Central memory CD8-positive, alpha-beta T cell (primary cell): Measurements from ENCODE around the gene DOCK2.
A peak's percentile ranks its signal among the peaks of the same experiment; 100 is the strongest.

Source experiments
- ATAC-seq: fragments of 150-1000 bp; cut with Tn5 transposase; replicated peaks from 2 replicates; pipeline ENCODE4 v1.10.0; 2022; ENCODE audit warnings: mild to moderate bottlenecking, moderate FRiP score, moderate number of reproducible peaks; ENCODE audit not compliant: poor library complexity, severe bottlenecking; ENCODE audit errors: extremely low read depth
- DNase-seq, 2 donors: peaks; one replicate each; pipeline ENCODE4 v3.0.0; 2021; ENCODE audit warnings: low spot score in 2 of 2
- H3K27ac Mint-ChIP-seq: one replicate; pipeline ENCODE4 v1.8.0; 2022; ENCODE audit warnings: low read depth, mild to moderate bottlenecking, moderate library complexity, mixed read lengths
- H3K27me3 Mint-ChIP-seq: one replicate; pipeline ENCODE4 v1.8.0; 2022; ENCODE audit warnings: mixed read lengths
- H3K36me3 Mint-ChIP-seq: one replicate; pipeline ENCODE4 v1.8.0; 2022; ENCODE audit warnings: mild to moderate bottlenecking, moderate library complexity, mixed read lengths; ENCODE audit not compliant: insufficient read depth
- H3K4me1 Mint-ChIP-seq: one replicate; pipeline ENCODE4 v1.8.0; 2022; ENCODE audit warnings: mixed read lengths
- H3K4me3 Mint-ChIP-seq: one replicate; pipeline ENCODE4 v1.8.0; 2022; ENCODE audit warnings: mild to moderate bottlenecking, moderate library complexity, mixed read lengths
- H3K9me3 Mint-ChIP-seq: one replicate; pipeline ENCODE4 v1.8.0; 2022; ENCODE audit warnings: mixed read lengths

Gene DOCK2

GRCh38 chr5:170000155-170000554, 363.1 kb downstream of the DOCK2 start:
- Mint-ChIP-seq H3K27me3 (no peaks in the 10 kb centered on the region), H3K36me3 (peaks cover 44% of the 10 kb centered on the region), H3K9me3 (no peaks in the 10 kb centered on the region), H3K4me3 (no peak overlapping the region), H3K27ac (no peak overlapping the region), H3K4me1 (no peaks in the 10 kb centered on the region)
- ATAC-seq (no peak), DNase-seq (no peak)

DNA sequence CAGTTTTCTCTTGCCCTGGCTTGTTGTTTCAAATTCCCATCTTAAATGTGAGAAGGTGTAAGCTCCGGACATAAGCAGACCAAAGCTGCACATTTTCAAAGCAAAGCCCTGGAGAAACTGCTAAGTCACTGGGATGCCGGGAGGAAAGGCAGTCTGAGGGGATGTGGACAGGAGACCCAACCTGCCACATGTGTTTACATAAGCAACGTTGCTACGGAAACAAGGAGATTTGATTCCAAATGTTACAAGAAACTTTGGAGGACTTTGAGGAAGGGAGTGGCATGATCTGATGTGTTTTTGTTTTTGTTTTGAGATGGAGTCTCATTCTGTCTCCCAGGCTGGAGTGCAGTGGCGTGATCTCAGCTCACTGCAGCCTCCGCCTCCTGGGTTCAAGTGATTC, 368.9 kb downstream of the DOCK2 start:
- H3K27me3 Mint-ChIP-seq = no peaks in the 10 kb centered on the region
- peaks cover 5% of the 10 kb centered on the region for H3K4me1 Mint-ChIP-seq
- H3K36me3 Mint-ChIP-seq = peaks cover 43% of the 10 kb centered on the region
- no peaks in the 10 kb centered on the region for H3K9me3 Mint-ChIP-seq
- no peak for ATAC-seq
- DNase-seq = no peak
- H3K27ac Mint-ChIP-seq = no peak overlapping the region
- no peak overlapping the region for H3K4me3 Mint-ChIP-seq

GRCh38 chr5:170008376-170008775, 371.3 kb downstream of the DOCK2 start:
- Mint-ChIP-seq H3K27ac (no peak overlapping the region), H3K36me3 (peaks cover 39% of the 10 kb centered on the region), H3K27me3 (no peaks in the 10 kb centered on the region), H3K9me3 (no peaks in the 10 kb centered on the region), H3K4me1 (peaks cover 5% of the 10 kb centered on the region), H3K4me3 (no peak overlapping the region)
- ATAC-seq (no peak), DNase-seq (no peak)

GRCh38 chr5:170010595-170010994, 373.5 kb downstream of the DOCK2 start:
- ATAC-seq (no peak), DNase-seq (no peak)
- peaks cover 5% of the 10 kb centered on the region for H3K4me1 Mint-ChIP-seq
- no peak overlapping the region for H3K27ac Mint-ChIP-seq
- peaks cover 35% of the 10 kb centered on the region for H3K36me3 Mint-ChIP-seq
- H3K4me3 Mint-ChIP-seq = no peak overlapping the region
- no peaks in the 10 kb centered on the region for H3K27me3 Mint-ChIP-seq
- no peaks in the 10 kb centered on the region for H3K9me3 Mint-ChIP-seq

DNA sequence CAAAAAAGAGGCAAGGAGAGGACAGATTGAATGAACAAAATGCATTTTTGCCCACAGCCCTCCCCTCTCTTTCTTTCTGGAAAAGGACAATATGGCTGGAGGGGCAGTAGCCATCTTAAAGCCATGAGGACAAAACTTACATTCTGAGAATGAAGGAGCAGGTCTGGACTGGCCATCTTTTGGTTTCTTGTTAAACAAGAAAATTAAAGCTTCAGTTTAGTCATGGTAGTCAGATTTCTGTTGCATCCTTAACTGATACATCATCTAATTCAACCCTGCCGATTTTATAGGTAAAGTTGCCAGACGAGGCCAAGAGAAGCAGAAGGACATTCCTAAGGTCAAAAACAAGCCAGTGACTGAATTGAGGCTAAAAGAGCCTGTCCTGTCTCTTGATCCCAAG, 374.7 kb downstream of the DOCK2 start:
- Mint-ChIP-seq H3K4me1 (peaks cover 5% of the 10 kb centered on the region), H3K27me3 (no peaks in the 10 kb centered on the region), H3K4me3 (no peak overlapping the region), H3K9me3 (no peaks in the 10 kb centered on the region), H3K27ac (no peak overlapping the region), H3K36me3 (peaks cover 39% of the 10 kb centered on the region)
- DNase-seq = no peak
- ATAC-seq = no peak

GRCh38 chr5:170012622-170013021, 375.5 kb downstream of the DOCK2 start:
- no peaks in the 10 kb centered on the region for H3K27me3 Mint-ChIP-seq
- peaks cover 37% of the 10 kb centered on the region for H3K36me3 Mint-ChIP-seq
- no peak for ATAC-seq
- no peaks in the 10 kb centered on the region for H3K9me3 Mint-ChIP-seq
- H3K4me1 Mint-ChIP-seq = peaks cover 5% of the 10 kb centered on the region
- H3K27ac Mint-ChIP-seq = no peak overlapping the region
- H3K4me3 Mint-ChIP-seq = no peak overlapping the region
- DNase-seq = no peak

DNA sequence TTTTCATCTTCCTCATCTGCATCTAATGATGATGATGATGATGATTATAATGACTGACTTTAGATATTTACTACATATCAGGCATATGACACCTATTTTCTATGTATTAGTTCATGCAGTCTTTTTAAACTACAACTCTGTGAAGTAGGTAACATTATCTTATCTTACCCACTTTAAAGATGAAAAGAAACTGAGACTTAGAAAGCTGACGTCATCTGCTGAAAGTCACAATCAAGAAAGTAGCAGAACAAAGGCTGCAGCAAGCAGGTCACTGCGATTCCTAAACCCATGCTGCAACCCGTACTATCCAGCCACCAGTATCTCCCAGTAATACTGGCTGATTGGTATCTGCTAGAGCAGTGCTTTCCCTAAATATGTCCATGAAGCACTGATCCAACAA, 383.3 kb downstream of the DOCK2 start:
- no peaks in the 10 kb centered on the region for H3K27me3 Mint-ChIP-seq
- H3K4me1 Mint-ChIP-seq = peaks cover 9% of the 10 kb centered on the region
- DNase-seq (no peak), ATAC-seq (no peak)
- H3K9me3 Mint-ChIP-seq = no peaks in the 10 kb centered on the region
- peaks cover 46% of the 10 kb centered on the region for H3K36me3 Mint-ChIP-seq
- H3K27ac Mint-ChIP-seq = no peak overlapping the region
- no peak overlapping the region for H3K4me3 Mint-ChIP-seq

DNA sequence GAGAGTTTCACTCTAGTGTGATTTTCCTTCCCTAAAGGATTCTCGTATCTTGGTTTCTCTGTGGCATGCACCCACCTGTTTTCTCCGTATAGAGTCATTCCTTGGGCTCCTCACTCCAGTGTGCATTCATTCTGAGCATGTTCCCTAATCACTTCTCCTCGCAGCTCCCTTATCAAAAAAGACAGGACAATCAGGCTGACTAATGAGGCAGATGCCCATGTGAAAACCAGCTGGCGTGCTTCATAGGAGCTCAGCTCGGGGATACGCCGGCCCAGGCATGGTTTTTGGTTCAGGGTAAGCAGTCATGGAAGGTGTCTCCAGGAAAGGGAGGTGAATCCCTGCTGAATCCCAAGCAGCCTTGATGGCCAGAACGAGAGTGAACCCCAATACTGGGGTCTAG, 384.4 kb downstream of the DOCK2 start:
- DNase-seq = no peak
- ATAC-seq = no peak
- H3K4me3 Mint-ChIP-seq = no peak overlapping the region
- H3K36me3 Mint-ChIP-seq = peaks cover 45% of the 10 kb centered on the region
- H3K27ac Mint-ChIP-seq = no peak overlapping the region
- H3K4me1 Mint-ChIP-seq = peaks cover 9% of the 10 kb centered on the region
- H3K9me3 Mint-ChIP-seq = no peaks in the 10 kb centered on the region
- no peaks in the 10 kb centered on the region for H3K27me3 Mint-ChIP-seq

DNA sequence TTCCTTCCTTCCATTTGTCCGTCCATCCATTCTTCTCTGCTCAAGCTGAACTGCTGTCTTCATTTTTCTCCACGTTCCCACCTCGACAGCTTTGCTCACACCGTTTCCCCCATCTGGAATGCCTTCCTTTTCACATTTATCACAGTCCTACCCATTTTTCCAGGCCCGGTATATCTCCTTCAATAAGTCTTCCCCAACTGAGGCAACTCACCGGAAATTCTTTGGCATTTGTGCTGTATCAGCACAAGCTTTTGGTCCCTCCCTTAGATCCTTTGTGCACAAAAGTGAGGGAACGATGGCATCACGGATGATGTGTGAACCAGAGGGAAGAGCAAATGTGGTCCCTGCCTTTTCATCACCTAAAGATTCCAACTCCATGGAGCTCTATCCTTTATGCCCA, 388.8 kb downstream of the DOCK2 start:
- peaks cover 43% of the 10 kb centered on the region for H3K36me3 Mint-ChIP-seq
- H3K9me3 Mint-ChIP-seq = no peaks in the 10 kb centered on the region
- H3K27ac Mint-ChIP-seq = peak overlapping the region; percentile 20
- no peak overlapping the region for H3K4me3 Mint-ChIP-seq
- DNase-seq (no peak), ATAC-seq (no peak)
- H3K27me3 Mint-ChIP-seq = no peaks in the 10 kb centered on the region
- peaks cover 7% of the 10 kb centered on the region for H3K4me1 Mint-ChIP-seq

- Mint-ChIP-seq H3K4me1 (peaks cover under 1% of the 10 kb centered on the region), H3K36me3 (peaks cover 39% of the 10 kb centered on the region), H3K9me3 (no peaks in the 10 kb centered on the region), H3K27me3 (no peaks in the 10 kb centered on the region), H3K4me3 (no peak overlapping the region), H3K27ac (no peak overlapping the region)
- DNase-seq = no peak
- no peak for ATAC-seq
Observed at GRCh38 chr5:170028124-170028523, 391.0 kb downstream of the DOCK2 start.

- no peak overlapping the region for H3K4me3 Mint-ChIP-seq
- peaks cover 38% of the 10 kb centered on the region for H3K36me3 Mint-ChIP-seq
- H3K27me3 Mint-ChIP-seq = no peaks in the 10 kb centered on the region
- DNase-seq = no peak
- no peak overlapping the region for H3K27ac Mint-ChIP-seq
- H3K4me1 Mint-ChIP-seq = no peaks in the 10 kb centered on the region
- no peaks in the 10 kb centered on the region for H3K9me3 Mint-ChIP-seq
- ATAC-seq = no peak
Observed at GRCh38 chr5:170034231-170034630, 397.2 kb downstream of the DOCK2 start.

- Mint-ChIP-seq H3K4me3 (no peak overlapping the region), H3K9me3 (no peaks in the 10 kb centered on the region), H3K4me1 (peaks cover 10% of the 10 kb centered on the region), H3K27ac (no peak overlapping the region), H3K27me3 (no peaks in the 10 kb centered on the region), H3K36me3 (peaks cover 53% of the 10 kb centered on the region)
- no peak for ATAC-seq
- DNase-seq = no peak
Observed at GRCh38 chr5:170038241-170038640, 401.2 kb downstream of the DOCK2 start.

GRCh38 chr5:170039830-170040229, 402.8 kb downstream of the DOCK2 start:
- Mint-ChIP-seq H3K36me3 (peaks cover 62% of the 10 kb centered on the region), H3K4me1 (peaks cover 13% of the 10 kb centered on the region), H3K9me3 (no peaks in the 10 kb centered on the region), H3K4me3 (no peak overlapping the region), H3K27me3 (no peaks in the 10 kb centered on the region), H3K27ac (peak overlapping the region; percentile 23)
- DNase-seq = no peak
- ATAC-seq = no peak

DNA sequence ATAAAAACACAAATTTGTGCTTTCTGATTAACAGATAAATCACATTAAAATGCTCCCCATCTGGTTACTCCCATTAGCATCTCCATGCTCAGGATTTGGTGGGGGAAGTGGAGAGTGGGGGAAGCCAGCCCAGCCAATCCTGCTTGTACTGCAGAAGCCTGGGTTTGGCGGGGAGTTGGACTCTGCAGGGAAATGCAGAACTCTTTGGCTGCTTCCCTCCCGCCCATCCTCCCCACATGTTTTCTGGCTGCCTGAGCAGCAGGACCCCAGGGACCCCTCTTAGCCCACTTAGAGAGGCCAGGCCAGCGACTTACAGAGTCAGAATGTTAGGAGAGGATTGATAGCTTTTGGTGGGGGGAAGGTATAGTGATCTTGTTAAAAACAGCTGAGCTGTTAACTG, 409.2 kb downstream of the DOCK2 start:
- H3K4me1 Mint-ChIP-seq = peaks cover 17% of the 10 kb centered on the region
- no peak for DNase-seq
- no peaks in the 10 kb centered on the region for H3K27me3 Mint-ChIP-seq
- no peak overlapping the region for H3K4me3 Mint-ChIP-seq
- H3K36me3 Mint-ChIP-seq = peaks cover 59% of the 10 kb centered on the region
- peak overlapping the region; percentile 66 for H3K27ac Mint-ChIP-seq
- no peaks in the 10 kb centered on the region for H3K9me3 Mint-ChIP-seq
- ATAC-seq = no peak
